HepG2 (cell line): ENCODE results near the gene NID2. TPM values are rescaled to one million over a fixed set of nuclear protein-coding genes. Genes with fewer than 3 reads are reported as not detected.

Experiments
- ATAC-seq: fragments of 200-7000 bp; cut with Tn5 transposase; 3 replicates; pipeline ENCODE4 v1.9.1; 2020; ENCODE audit warnings: mild to moderate bottlenecking, moderate library complexity
- BruUV-seq: library from RNA; stranded (reverse); fragments of 400-500 nt; replicated peaks from 2 replicates; lab custom pipeline; 2021; lab: Mats Ljungman, UMichigan
- CTCF ChIA-PET: fragments of 300-600 bp; formaldehyde crosslinking; extraction: SDS; loops from one replicate; lab custom pipeline; 2021; ENCODE audit warnings: low total read pairs, inconsistent platforms, low intra/inter-chr PET ratio; lab: Yijun Ruan, JAX
- POLR2A ChIA-PET: fragments of 350-600 bp; sonication (Branson Sonifier 250); formaldehyde crosslinking; loops from one replicate; lab custom pipeline; 2020; ENCODE audit warnings: antibody characterized with exemption, inconsistent platforms; lab: Yijun Ruan, JAX
- DNase-seq: peaks from one replicate; pipeline ENCODE4 v3.0.0-alpha.2; 2015; ENCODE audit warnings: low spot score
- FAIRE-seq: peaks from 3 replicates; lab custom pipeline; 2011; peaks lifted over from hg19 to GRCh38; lab: Jason Lieb, UNC
- H2AFZ ChIP-seq: one replicate; pipeline ENCODE4 v1.6.1; 2011; ENCODE audit warnings: low read length, inconsistent platforms
- H3K27ac ChIP-seq: fragments of 300-600 bp; 3 replicates; pipeline ENCODE4 v1.8.0; 2011; ENCODE audit warnings: mixed run types, mild to moderate bottlenecking, mixed read lengths, low read length, inconsistent platforms; ENCODE audit not compliant: insufficient read depth; ENCODE audit errors: extremely low read length
- H3K27me3 ChIP-seq, 2 experiments: fragments of 200-600 bp in 1 of 2; 2 replicates in 1 of 2; 3 replicates in 1 of 2; pipeline versions ENCODE4 v1.6.0 to v1.8.0; 2011; ENCODE audit warnings: low read length in 2 of 2, mild to moderate bottlenecking in 2 of 2, moderate library complexity in 2 of 2, inconsistent platforms in 1 of 2; ENCODE audit not compliant: insufficient read depth in 2 of 2, control insufficient read depth in 1 of 2
- H3K36me3 ChIP-seq, 2 experiments: fragments of 200-600 bp in 1 of 2; replicated peaks in 1 of 2; 2 replicates in 1 of 2; 3 replicates in 1 of 2; pipeline versions ENCODE4 v1.5.1 to v1.8.0; 2011; ENCODE audit warnings: low read length in 2 of 2, inconsistent platforms in 1 of 2; ENCODE audit not compliant: insufficient read depth in 2 of 2, control insufficient read depth in 1 of 2
- H3K4me1 ChIP-seq: 2 replicates; pipeline ENCODE4 v1.5.1; 2012; ENCODE audit warnings: low read length, inconsistent platforms; ENCODE audit not compliant: insufficient read depth
- H3K4me2 ChIP-seq: 2 replicates; pipeline ENCODE4 v1.6.0; 2011; ENCODE audit warnings: low read depth, low read length, inconsistent platforms
- H3K4me3 ChIP-seq, 3 experiments: fragments of 200-600 bp in 1 of 3; sonication (generic), shearing (Covaris generic) in 1 of 3; replicated peaks in 1 of 3; 2 replicates each; pipeline ENCODE4 v1.5.1; 2011 to 2016; ENCODE audit warnings: low read length in 3 of 3, inconsistent platforms in 2 of 3, low read depth in 2 of 3, mild to moderate bottlenecking in 2 of 3, control low read depth in 1 of 3, mixed read lengths in 1 of 3; ENCODE audit not compliant: insufficient read depth in 1 of 3
- H3K79me2 ChIP-seq: one replicate; pipeline ENCODE4 v1.6.1; 2011; ENCODE audit warnings: low read length, inconsistent platforms; ENCODE audit not compliant: insufficient read depth
- H3K9ac ChIP-seq: 2 replicates; pipeline ENCODE4 v1.6.0; 2011; ENCODE audit warnings: mild to moderate bottlenecking, low read depth, low read length, inconsistent platforms; ENCODE audit not compliant: insufficient read depth
- H3K9me3 ChIP-seq: 2 replicates; pipeline ENCODE4 v1.5.1; 2012; ENCODE audit warnings: mild to moderate bottlenecking, low read length
- H4K20me1 ChIP-seq: 2 replicates; pipeline ENCODE4 v1.6.0; 2011; ENCODE audit warnings: inconsistent platforms, mild to moderate bottlenecking, low read length, moderate library complexity; ENCODE audit not compliant: insufficient read depth
- ARHGAP35 ChIP-seq: sonication (generic); formaldehyde crosslinking; IDR thresholded peaks from 2 replicates; pipeline ENCODE4 v1.9.0; 2022; ENCODE audit warnings: mild to moderate bottlenecking, inconsistent platforms, moderate library complexity, missing genetic modification reagents, borderline replicate concordance
- BHLHE40 ChIP-seq: IDR thresholded peaks from 2 replicates; pipeline ENCODE4 v1.6.1; 2011; ENCODE audit warnings: low read length, improper control_type of control experiment
- CENPT ChIP-seq: sonication (generic); formaldehyde crosslinking; IDR thresholded peaks from 2 replicates; pipeline ENCODE4 v1.8.0; 2022; ENCODE audit warnings: low read depth, mild to moderate bottlenecking, moderate library complexity, missing genetic modification reagents
- HDAC6 ChIP-seq: fragments of 200-600 bp; sonication (generic); IDR thresholded peaks from 2 replicates; pipeline ENCODE4 v1.7.0; 2017; ENCODE audit warnings: mild to moderate bottlenecking, antibody characterized with exemption, low read length, low read depth
- HINFP ChIP-seq: sonication (generic); formaldehyde crosslinking; IDR thresholded peaks from 2 replicates; pipeline ENCODE4 v1.4.0; 2020; ENCODE audit warnings: low read depth, mild to moderate bottlenecking, missing genetic modification reagents
- MEF2D ChIP-seq: sonication (generic); formaldehyde crosslinking; IDR thresholded peaks from 2 replicates; pipeline ENCODE4 v1.5.1; 2020; ENCODE audit warnings: mild to moderate bottlenecking, missing genetic modification reagents
- NR0B2 ChIP-seq: sonication (generic); formaldehyde crosslinking; IDR thresholded peaks from 2 replicates; pipeline ENCODE4 v1.4.0; 2020; ENCODE audit warnings: mild to moderate bottlenecking, missing genetic modification reagents
- PAWR ChIP-seq: sonication (generic); formaldehyde crosslinking; IDR thresholded peaks from 2 replicates; pipeline ENCODE4 v1.4.0; 2020; ENCODE audit warnings: missing genetic modification reagents, mild to moderate bottlenecking, borderline replicate concordance
- PTBP1 ChIP-seq: fragments of 200-400 bp; formaldehyde crosslinking; IDR thresholded peaks from 2 replicates; pipeline ENCODE4 v1.6.1; 2018; ENCODE audit warnings: low read length, low read depth; ENCODE audit not compliant: poor library complexity, severe bottlenecking
- SNAI1 ChIP-seq: sonication (generic); formaldehyde crosslinking; IDR thresholded peaks from 2 replicates; pipeline ENCODE4 v1.5.0; 2020; ENCODE audit warnings: mild to moderate bottlenecking, missing genetic modification reagents, borderline replicate concordance
- SP5 ChIP-seq: IDR thresholded peaks from 2 replicates; pipeline ENCODE4 v1.6.1; 2016; ENCODE audit warnings: low read depth, borderline replicate concordance
- YY1 ChIP-seq: IDR thresholded peaks from 2 replicates; pipeline ENCODE4 v1.6.1; 2011; ENCODE audit warnings: low read length, low read depth, moderate library complexity, mild to moderate bottlenecking; ENCODE audit not compliant: insufficient read depth, insufficient replicate concordance
- ZBTB14 ChIP-seq: sonication (generic); formaldehyde crosslinking; IDR thresholded peaks from 2 replicates; pipeline ENCODE4 v1.4.0; 2020; ENCODE audit warnings: missing genetic modification reagents
- ZFP41 ChIP-seq: sonication (generic); formaldehyde crosslinking; IDR thresholded peaks from 2 replicates; pipeline ENCODE4 v1.4.0; 2020; ENCODE audit warnings: mild to moderate bottlenecking, missing genetic modification reagents, borderline replicate concordance
- ZFP90 ChIP-seq: sonication (generic); formaldehyde crosslinking; IDR thresholded peaks from 2 replicates; pipeline ENCODE4 v1.8.0; 2022; ENCODE audit warnings: missing genetic modification reagents, mild to moderate bottlenecking, inconsistent platforms, borderline replicate concordance
- ZNF205 ChIP-seq: IDR thresholded peaks from 2 replicates; pipeline ENCODE4 v1.6.1; 2018; ENCODE audit warnings: missing biosample characterization, missing genetic modification reagents
- ZNF446 ChIP-seq: sonication (generic); formaldehyde crosslinking; IDR thresholded peaks from 2 replicates; pipeline ENCODE4 v1.5.0; 2020; ENCODE audit warnings: mild to moderate bottlenecking, missing genetic modification reagents
- ZNF468 ChIP-seq: sonication (generic); formaldehyde crosslinking; IDR thresholded peaks from 2 replicates; pipeline ENCODE4 v1.8.0; 2022; ENCODE audit warnings: mild to moderate bottlenecking, moderate library complexity, missing genetic modification reagents
- in situ Hi-C: cut with HindIII; loops from 2 replicates; pipeline ENCODE4 v1.10.0; 2017; ENCODE audit warnings: low pct_unique_long_range_greater_than_20kb; ENCODE audit not compliant: extremely low pct_ligation_motif_present
- intact Hi-C: fragments of 100-400 bp; cut with micrococcal nuclease; formaldehyde crosslinking; loops from one replicate; pipeline ENCODE4 v1.10.0; 2022; ENCODE audit not compliant: unreplicated experiment
- polyA plus RNA-seq, 8 experiments: library from polyadenylated mRNA; depleted of rRNA in 3 of 8; stranded (reverse) in 7 of 8; unstranded in 1 of 8; fragments of >200 nt; fragmentation: Illumina TruSeq in 4 of 8; extraction: Trizol in 4 of 8; gene quantifications; 2 replicates each; pipeline versions ENCODE4 v1.2.1 to v1.2.3, GENCODE V29; 2011 to 2016; ENCODE audit warnings: low read depth in 4 of 8, missing spikeins in 1 of 8, mixed read lengths in 1 of 8; ENCODE audit not compliant: insufficient read depth in 1 of 8
- total RNA-seq, 5 experiments: library from RNA; depleted of rRNA; stranded (reverse); fragments of >200 nt; fragmentation: Illumina TruSeq; extraction: Trizol; gene quantifications; 2 replicates each; pipeline ENCODE4 v1.2.3, GENCODE V29; 2016; ENCODE audit warnings: low read depth in 1 of 5

Gene NID2
- total and polyA plus RNA-seq, 2 of the 13 experiments (the other 11 are each of a cell fraction or from before 2014, with no cell fraction given) = 0.11 TPM; not detected in 1

GRCh38 chr14:52086711-52087110 is 17.9 kb upstream of the NID2 start (continued):
- TF ChIP-seq PTBP1 (no peak), SP5 (CRISPR knock-in tag) (no peak), SNAI1 (no peak), ZFP41 (CRISPR knock-in tag) (no peak), HDAC6 (no peak), ARHGAP35 (CRISPR knock-in tag) (no peak)

GRCh38 chr14:52082903-52083302 is 14.0 kb upstream of the NID2 start:
- DNase-seq = no peak
- Histone ChIP-seq H3K27me3 (peaks cover 0 to 2% of the 10 kb centered on the region in 2 experiments; a peak in 1 of 5 replicates), H3K9me3 (no peaks in the 10 kb centered on the region), H3K4me2 (no peak overlapping the region), H3K4me3 (no peak overlapping the region), H3K27ac (no peak overlapping the region), H4K20me1 (no peaks in the 10 kb centered on the region), H2AFZ (no peak overlapping the region), H3K9ac (no peak overlapping the region), H3K4me1 (peaks cover 20% of the 10 kb centered on the region), H3K36me3 (no peaks in the 10 kb centered on the region), H3K79me2 (no peaks in the 10 kb centered on the region)
- ChIA-PET POLR2A (no interaction called here), CTCF (no interaction called here)
- intact Hi-C loops (no loop called here), in situ Hi-C loops (no loop called here)
- no TSS peak for BruUV-seq
- no peak for FAIRE-seq
- no peak for ATAC-seq
- TF ChIP-seq MEF2D (CRISPR knock-in tag) (no peak), ZBTB14 (CRISPR knock-in tag) (no peak), ZNF446 (no peak), BHLHE40 (no peak), ZFP90 (CRISPR knock-in tag) (no peak), HINFP (CRISPR knock-in tag) (no peak), NR0B2 (no peak), YY1 (no peak), ZNF468 (CRISPR knock-in tag) (no peak), CENPT (CRISPR knock-in tag) (no peak), PAWR (CRISPR knock-in tag) (no peak), ZNF205 (CRISPR knock-in tag) (no peak)
